ENCODE data around the gene SYT2.
"Not testable (repeated sequence)": the region's sequence is repeated elsewhere in the genome, so short reads cannot be mapped to it uniquely, and the experiment has no call there.

The SYT2 gene

DNA sequence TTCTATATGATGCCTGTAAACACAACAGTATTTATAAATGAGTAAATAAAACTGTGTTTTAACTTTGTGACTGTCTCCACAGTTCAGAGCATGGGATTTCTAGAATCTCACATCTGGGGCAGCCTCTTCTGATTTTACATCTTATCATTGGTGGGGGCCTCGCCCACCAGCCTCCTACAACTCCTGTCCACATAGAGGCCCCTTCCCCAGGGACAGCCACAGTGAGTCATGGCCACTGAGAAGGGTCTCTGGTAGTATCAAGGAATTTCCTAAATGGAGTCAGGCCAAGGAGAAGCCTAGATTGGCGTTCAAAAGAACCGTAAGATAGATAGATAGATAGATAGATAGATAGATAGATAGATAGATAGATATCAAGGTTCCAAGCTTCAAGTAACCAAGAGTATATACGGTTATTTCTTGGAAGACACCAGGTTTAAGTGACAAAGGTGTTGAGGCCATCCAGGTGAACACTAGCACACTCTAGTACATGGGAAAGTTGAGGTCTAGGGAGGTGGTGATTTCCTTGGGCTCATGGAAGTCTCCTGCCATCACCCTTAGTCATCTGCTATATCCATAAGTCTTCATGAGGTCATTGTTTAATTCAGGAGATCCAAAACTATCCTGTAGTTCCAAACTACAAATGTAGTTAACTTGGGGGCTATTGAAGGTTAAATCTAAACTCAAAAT lies 121.6 kb downstream of the SYT2 start:
- no peak for DNase-seq

DNA sequence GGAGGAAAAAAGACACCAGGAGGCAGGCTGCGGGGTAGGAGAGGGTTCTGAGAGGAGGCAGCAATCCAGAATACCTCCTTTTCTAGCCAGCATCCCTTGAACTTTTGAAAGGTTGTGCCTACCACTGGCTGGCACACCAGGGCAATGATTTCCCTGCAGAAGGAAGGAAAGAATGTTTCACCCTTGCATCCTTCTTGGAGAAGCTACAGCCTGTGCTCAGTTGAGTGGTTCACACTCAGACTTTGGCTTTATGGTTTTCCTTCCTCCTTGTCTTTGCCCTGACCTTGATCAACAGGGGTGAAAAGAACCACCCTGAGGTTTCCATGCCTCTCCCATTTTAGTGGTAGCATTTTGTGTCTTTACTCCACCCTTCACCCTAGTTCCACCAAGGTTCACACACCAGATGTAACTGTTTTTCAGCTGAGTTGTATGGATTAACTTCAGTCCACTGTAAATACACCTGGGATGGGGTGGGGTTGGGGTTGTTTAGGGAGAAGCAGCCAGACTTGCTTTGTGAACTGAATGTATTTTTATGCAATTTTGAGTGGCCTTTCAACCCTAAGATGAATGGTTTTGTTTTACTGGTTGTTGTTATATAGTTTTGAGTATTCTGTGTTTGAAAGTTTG lies 122.3 kb downstream of the SYT2 start:
- DNase-seq = no peak

- DNase-seq = no peak
Measured at GRCh38 chr1:202586871-202587270, 123.4 kb downstream of the SYT2 start.

GRCh38 chr1:202586018-202586821 lies 124.0 kb downstream of the SYT2 start:
- DNase-seq = no peak

- no peak for DNase-seq
Measured at GRCh38 chr1:202585590-202585933, 124.7 kb downstream of the SYT2 start.

- no peak for DNase-seq
Measured at GRCh38 chr1:202584707-202585589, 125.3 kb downstream of the SYT2 start.

- not testable (repeated sequence) for DNase-seq
Measured at GRCh38 chr1:202582350-202582749, 127.9 kb downstream of the SYT2 start.

GRCh38 chr1:202580619-202581018 lies 129.6 kb downstream of the SYT2 start:
- DNase-seq = no peak

- no peak for DNase-seq
Measured at GRCh38 chr1:202579806-202580205, 130.4 kb downstream of the SYT2 start.

- DNase-seq = no peak
Measured at GRCh38 chr1:202578565-202578964, 131.7 kb downstream of the SYT2 start.

- no peak for DNase-seq
Measured at GRCh38 chr1:202578001-202578504, 132.2 kb downstream of the SYT2 start.

GRCh38 chr1:202577381-202577780 lies 132.9 kb downstream of the SYT2 start:
- DNase-seq = no peak

GRCh38 chr1:202576816-202577215 lies 133.4 kb downstream of the SYT2 start:
- no peak for DNase-seq

- no peak for DNase-seq
Measured at GRCh38 chr1:202575918-202576653, 134.2 kb downstream of the SYT2 start.

DNA sequence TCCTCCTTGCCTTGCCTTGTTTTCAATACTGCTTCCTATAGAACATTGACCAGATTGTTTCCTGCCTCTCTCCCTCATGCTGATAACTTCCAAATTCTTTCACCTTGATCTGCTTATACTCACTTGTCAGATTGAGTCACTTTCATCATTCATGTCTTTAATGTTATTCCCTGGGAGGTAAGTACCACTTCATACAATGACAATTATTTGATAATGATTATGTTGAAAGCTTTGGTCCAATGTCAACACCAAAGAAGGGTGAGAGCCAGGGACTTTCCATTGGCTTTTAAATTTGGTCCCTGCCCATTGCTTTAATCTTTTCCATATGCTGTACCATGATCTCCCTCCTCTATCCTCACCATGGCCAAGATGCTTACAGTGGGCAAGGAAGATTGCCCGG lies 137.4 kb downstream of the SYT2 start:
- DNase-seq = no peak

DNA sequence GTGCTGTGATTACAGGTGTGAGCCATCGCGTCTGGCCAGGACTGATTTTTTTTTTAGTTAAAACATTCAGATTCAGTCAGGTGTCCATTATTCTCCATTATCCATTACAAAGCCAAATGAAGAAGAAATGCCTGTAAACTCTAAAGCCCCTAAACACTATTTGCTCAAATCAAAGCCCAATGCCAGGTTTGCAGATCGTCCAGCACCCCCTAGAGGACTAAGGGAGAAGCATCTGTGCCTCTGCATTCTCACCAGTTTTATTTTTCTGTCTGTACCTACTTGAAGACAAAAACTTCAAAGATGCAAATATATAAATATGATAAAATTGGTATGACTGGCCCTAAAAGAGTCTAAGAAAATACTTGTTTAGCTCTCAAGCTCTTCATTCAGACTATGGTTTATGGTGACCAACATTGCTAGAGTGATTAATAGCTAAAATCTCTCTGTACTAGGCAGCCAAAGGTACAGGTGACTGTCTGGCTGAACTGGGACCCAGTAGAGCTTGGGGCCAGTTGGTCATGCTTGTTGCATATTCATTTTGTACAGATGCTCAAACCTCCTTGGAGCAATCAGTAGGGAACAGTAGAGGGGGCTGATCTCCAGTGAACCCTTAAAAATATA lies 138.4 kb downstream of the SYT2 start:
- DNase-seq = no peak

GRCh38 chr1:202569393-202570322 lies 140.6 kb downstream of the SYT2 start:
- DNase-seq = no peak

- no peak for DNase-seq
Measured at GRCh38 chr1:202568826-202569225, 141.4 kb downstream of the SYT2 start.

GRCh38 chr1:202568410-202568809 lies 141.8 kb downstream of the SYT2 start:
- DNase-seq = no peak

DNA sequence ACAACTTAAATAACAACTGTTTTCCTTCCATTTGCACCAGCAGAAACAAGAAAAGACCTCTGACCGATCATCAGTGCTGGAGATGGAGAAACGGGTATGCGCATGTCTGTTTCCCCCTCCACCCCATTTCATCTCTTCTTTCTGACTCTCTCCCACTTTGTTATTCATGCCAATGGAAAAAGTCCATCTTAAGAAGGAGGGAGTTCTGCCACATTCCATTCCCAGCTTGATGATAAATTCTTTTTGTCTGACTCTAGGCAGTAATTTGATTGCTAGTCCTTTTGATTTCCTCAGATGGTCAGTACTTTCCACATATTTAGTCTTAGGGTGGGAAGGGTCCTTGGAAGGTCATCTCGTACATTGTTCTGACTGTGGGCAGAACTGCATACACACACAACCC lies 142.5 kb downstream of the SYT2 start:
- no peak for DNase-seq
